Hepatocyte (in vitro differentiated cells): ENCODE measurements around the gene C10orf67. TPM values are rescaled to one million over a fixed set of nuclear protein-coding genes. Genes with fewer than 3 reads are reported as not detected.
"Not testable (repeated sequence)": the region's sequence is repeated elsewhere in the genome, so short reads cannot be mapped to it uniquely, and the experiment has no call there.

Source experiments
- DNase-seq: peaks from one replicate; pipeline ENCODE4 v3.0.0-alpha.2; 2016; ENCODE audit warnings: low spot score
- H2AFZ ChIP-seq: fragments of 200-600 bp; sonication (generic); 2 replicates; pipeline ENCODE4 v1.6.0; 2016; ENCODE audit warnings: antibody characterized with exemption, mild to moderate bottlenecking
- H3K27ac ChIP-seq: fragments of 200-600 bp; sonication (generic); 2 replicates; pipeline ENCODE4 v1.5.1; 2016; ENCODE audit warnings: mild to moderate bottlenecking
- H3K27me3 ChIP-seq: fragments of 200-600 bp; sonication (generic); 2 replicates; pipeline ENCODE4 v1.6.1; 2016
- H3K36me3 ChIP-seq: fragments of 200-600 bp; sonication (generic); replicated peaks from 2 replicates; pipeline ENCODE4 v1.5.1; 2016; ENCODE audit warnings: low read depth; ENCODE audit not compliant: insufficient read depth
- H3K4me1 ChIP-seq: fragments of 200-600 bp; sonication (generic); 2 replicates; pipeline ENCODE4 v1.5.1; 2016; ENCODE audit warnings: mild to moderate bottlenecking, moderate library complexity; ENCODE audit not compliant: insufficient read depth
- H3K4me2 ChIP-seq: fragments of 200-600 bp; sonication (generic); 2 replicates; pipeline ENCODE4 v1.6.0; 2016
- H3K4me3 ChIP-seq: fragments of 200-600 bp; sonication (generic); 2 replicates; pipeline ENCODE4 v1.5.1; 2016; ENCODE audit warnings: mild to moderate bottlenecking
- H3K79me2 ChIP-seq: fragments of 200-600 bp; sonication (generic); 2 replicates; pipeline ENCODE4 v1.6.0; 2017; ENCODE audit warnings: mild to moderate bottlenecking
- H3K9me2 ChIP-seq: fragments of 200-600 bp; sonication (generic); replicated peaks from 2 replicates; pipeline ENCODE4 v1.6.0; 2017; ENCODE audit warnings: mild to moderate bottlenecking; ENCODE audit not compliant: insufficient read depth
- H3K9me3 ChIP-seq: fragments of 200-600 bp; sonication (generic); 2 replicates; pipeline ENCODE4 v1.5.1; 2016; ENCODE audit warnings: low read depth, mild to moderate bottlenecking
- H4K20me1 ChIP-seq: fragments of 200-600 bp; sonication (generic); 2 replicates; pipeline ENCODE4 v1.6.0; 2016; ENCODE audit warnings: mild to moderate bottlenecking; ENCODE audit not compliant: insufficient read depth, poor library complexity, severe bottlenecking
- EZH2 ChIP-seq: fragments of 200-600 bp; sonication (generic); IDR thresholded peaks from 2 replicates; pipeline ENCODE4 v1.6.1; 2016; ENCODE audit warnings: antibody characterized with exemption, mild to moderate bottlenecking, borderline replicate concordance
- EZH2phosphoT487 ChIP-seq: fragments of 200-600 bp; sonication (generic); IDR thresholded peaks from one replicate; pipeline ENCODE4 v1.6.1; 2018; ENCODE audit warnings: antibody characterized with exemption, mild to moderate bottlenecking, low read depth, moderate library complexity; ENCODE audit not compliant: unreplicated experiment, severe bottlenecking
- WGBS: methylation state at CpG from one replicate; pipeline ENCODE4 v1.1.6; 2016; ENCODE audit warnings: low lambda C conversion rate; ENCODE audit errors: missing lambda C conversion rate; 5-methylcytosine and 5-hydroxymethylcytosine counted together
- polyA plus RNA-seq: library from polyadenylated mRNA; unstranded; fragments of >200 nt; fragmentation: Nextera tagmentation; extraction: Ambion mirVana; gene quantifications from 2 replicates; pipeline ENCODE4 v1.2.1, GENCODE V29; 2016
- total RNA-seq: library from RNA; depleted of rRNA; stranded (reverse); fragments of >200 nt; gene quantifications from 2 replicates; pipeline ENCODE4 v1.2.3, GENCODE V29; 2014
- TF ChIP-seq, protein P1 (sequence below): fragments of 200-600 bp; sonication (generic); IDR thresholded peaks from 2 replicates; pipeline ENCODE4 v1.5.1; 2016; ENCODE audit warnings: antibody characterized with exemption, mild to moderate bottlenecking; ENCODE audit not compliant: poor library complexity

The C10orf67 gene
- total RNA-seq (0.10 TPM in 1 of 2 replicates, not detected in the other), polyA plus RNA-seq (not detected in 2 replicates)

DNA sequence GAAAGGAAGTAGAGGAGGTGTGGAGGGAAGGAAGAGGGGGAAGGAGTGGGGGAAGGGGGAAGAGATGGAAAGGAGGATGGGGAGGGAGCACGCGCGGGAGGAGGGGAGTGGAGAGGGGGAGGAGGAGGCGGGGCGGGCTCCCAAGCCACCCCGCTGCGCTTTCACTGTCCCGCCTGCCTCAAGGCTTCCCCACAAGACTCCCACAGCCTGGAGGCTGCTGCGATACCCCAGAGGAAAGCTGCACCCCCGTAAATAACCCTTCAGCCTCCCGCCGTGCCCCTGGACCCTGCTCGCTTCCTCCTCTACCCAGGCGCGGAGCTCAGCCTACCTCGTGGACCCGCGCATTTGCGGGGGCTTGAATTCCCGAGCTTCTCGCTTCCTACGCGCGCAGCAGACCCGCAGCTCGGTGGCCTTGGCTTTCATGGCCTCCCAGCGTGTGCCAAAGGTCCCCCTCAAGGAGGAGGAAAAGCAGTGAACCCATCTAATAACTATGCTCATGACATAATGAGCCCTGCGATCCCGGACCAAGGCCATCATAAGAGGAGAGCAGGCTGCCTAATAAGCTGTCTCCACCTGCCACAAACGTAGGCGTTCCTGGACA lies at the start of gene C10orf67:
TSS of gene C10orf67 (minus strand) at position 557 of the 601 bp plus-strand sequence. CDS start at position 534, 23 bp downstream.
- Histone ChIP-seq H2AFZ (peak within 1 kb of the TSS; percentile 92), H3K9me2 (no peaks in the 10 kb centered on the region), H3K9me3 (no peaks in the 10 kb centered on the region), H3K36me3 (no peaks in the 10 kb centered on the region), H3K4me3 (peak within 1 kb of the TSS; percentile 61), H3K4me2 (peak within 1 kb of the TSS; percentile 96), H3K79me2 (no peaks in the 10 kb centered on the region), H3K27me3 (peaks cover 28% of the 10 kb centered on the region), H4K20me1 (no peaks in the 10 kb centered on the region), H3K27ac (peak within 1 kb of the TSS; percentile 19), H3K4me1 (peaks cover 16% of the 10 kb centered on the region)
- WGBS: 4% methylated on average over 20 of the region's 31 CpGs
- TF ChIP-seq EZH2: no peak
- TF ChIP-seq EZH2phosphoT487: no peak
- TF ChIP-seq, protein P1, sequence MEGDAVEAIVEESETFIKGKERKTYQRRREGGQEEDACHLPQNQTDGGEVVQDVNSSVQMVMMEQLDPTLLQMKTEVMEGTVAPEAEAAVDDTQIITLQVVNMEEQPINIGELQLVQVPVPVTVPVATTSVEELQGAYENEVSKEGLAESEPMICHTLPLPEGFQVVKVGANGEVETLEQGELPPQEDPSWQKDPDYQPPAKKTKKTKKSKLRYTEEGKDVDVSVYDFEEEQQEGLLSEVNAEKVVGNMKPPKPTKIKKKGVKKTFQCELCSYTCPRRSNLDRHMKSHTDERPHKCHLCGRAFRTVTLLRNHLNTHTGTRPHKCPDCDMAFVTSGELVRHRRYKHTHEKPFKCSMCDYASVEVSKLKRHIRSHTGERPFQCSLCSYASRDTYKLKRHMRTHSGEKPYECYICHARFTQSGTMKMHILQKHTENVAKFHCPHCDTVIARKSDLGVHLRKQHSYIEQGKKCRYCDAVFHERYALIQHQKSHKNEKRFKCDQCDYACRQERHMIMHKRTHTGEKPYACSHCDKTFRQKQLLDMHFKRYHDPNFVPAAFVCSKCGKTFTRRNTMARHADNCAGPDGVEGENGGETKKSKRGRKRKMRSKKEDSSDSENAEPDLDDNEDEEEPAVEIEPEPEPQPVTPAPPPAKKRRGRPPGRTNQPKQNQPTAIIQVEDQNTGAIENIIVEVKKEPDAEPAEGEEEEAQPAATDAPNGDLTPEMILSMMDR: no peak
- peak; percentile 60 for DNase-seq

DNA sequence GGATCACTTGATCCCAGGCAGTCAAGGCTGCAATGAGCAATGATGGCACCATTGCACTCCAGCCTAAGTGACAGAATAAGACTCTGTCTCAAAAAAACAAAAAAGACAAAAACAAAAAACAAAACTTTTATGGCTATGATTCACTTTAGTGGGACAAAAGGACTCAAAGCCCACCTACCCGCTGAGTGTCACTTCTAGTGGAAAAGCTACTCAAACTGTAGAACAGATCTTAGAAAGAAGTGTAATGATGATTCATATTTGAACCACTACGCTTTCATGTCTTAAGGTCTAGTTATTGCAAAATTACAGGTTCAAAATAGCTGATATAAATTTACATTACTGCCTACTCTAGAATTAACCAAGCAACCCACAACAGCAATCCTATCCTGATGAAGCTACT lies 47.2 kb upstream of the C10orf67 start:
- DNase-seq: no peak
- Histone ChIP-seq H4K20me1 (no peaks in the 10 kb centered on the region), H3K9me2 (no peaks in the 10 kb centered on the region), H3K27me3 (no peaks in the 10 kb centered on the region), H3K27ac (no peak overlapping the region), H3K4me2 (no peak overlapping the region), H3K4me1 (no peaks in the 10 kb centered on the region), H3K4me3 (no peak overlapping the region), H3K79me2 (no peaks in the 10 kb centered on the region), H3K9me3 (no peaks in the 10 kb centered on the region), H3K36me3 (no peaks in the 10 kb centered on the region), H2AFZ (no peak overlapping the region)
- 96% methylated on average over 2 of the region's 2 CpGs for WGBS
- TF ChIP-seq EZH2phosphoT487 (no peak), EZH2 (no peak)
- TF ChIP-seq, protein P1: no peak

DNA sequence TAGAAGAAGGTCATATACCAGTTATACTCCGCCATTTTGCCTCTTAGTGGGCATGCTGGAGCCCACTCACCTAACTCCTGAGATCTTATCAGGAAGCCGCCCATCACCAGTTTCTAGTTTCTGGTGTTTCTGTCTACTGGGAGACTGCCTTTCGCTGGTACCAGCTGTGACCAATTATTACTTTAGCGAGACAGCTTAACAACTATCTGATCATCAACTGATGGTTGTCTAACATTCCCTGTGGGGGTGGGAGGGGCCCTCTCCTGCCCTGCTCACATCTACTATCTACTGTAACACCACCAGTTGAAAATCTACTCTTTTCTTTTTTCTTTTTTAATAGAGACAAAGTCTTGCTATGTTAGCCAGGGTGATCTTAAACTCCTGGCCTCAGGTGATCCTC lies 46.2 kb upstream of the C10orf67 start:
- H3K79me2 ChIP-seq: no peaks in the 10 kb centered on the region
- H2AFZ ChIP-seq: no peak overlapping the region
- WGBS: 84% methylated on average over 4 of the region's 4 CpGs
- no peaks in the 10 kb centered on the region for H3K9me3 ChIP-seq
- no peak overlapping the region for H3K4me3 ChIP-seq
- H3K36me3 ChIP-seq: no peaks in the 10 kb centered on the region
- no peak for DNase-seq
- H3K27ac ChIP-seq: no peak overlapping the region
- TF ChIP-seq, protein P1: no peak
- no peak for TF ChIP-seq EZH2
- TF ChIP-seq EZH2phosphoT487: no peak
- H3K4me2 ChIP-seq: no peak overlapping the region
- H3K27me3 ChIP-seq: no peaks in the 10 kb centered on the region
- H4K20me1 ChIP-seq: no peaks in the 10 kb centered on the region
- no peaks in the 10 kb centered on the region for H3K9me2 ChIP-seq
- no peaks in the 10 kb centered on the region for H3K4me1 ChIP-seq

DNA sequence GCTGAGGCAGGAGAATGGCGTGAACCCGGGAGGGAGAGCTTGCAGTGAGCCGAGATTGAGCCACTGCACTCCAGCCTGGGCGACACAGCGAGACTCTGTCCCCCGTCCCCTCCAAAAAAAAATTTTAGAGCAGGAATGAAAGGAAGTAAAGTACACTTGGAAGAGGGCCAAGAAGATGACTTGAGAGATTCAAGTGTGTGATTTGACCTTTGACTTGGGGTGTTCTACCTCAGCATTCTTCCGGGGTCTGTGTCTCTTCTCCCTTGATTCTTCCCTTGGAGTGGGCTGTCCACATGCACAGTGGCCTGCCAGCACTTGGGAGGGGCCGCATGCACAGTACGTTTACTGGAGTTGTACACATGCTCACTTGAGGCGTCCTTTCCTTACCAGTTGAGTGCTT lies 45.8 kb upstream of the C10orf67 start:
- H3K79me2 ChIP-seq, H3K27ac ChIP-seq, H3K36me3 ChIP-seq, H4K20me1 ChIP-seq, H3K4me2 ChIP-seq, H2AFZ ChIP-seq, H3K9me2 ChIP-seq, H3K4me1 ChIP-seq, H3K27me3 ChIP-seq, DNase-seq, H3K4me3 ChIP-seq, H3K9me3 ChIP-seq: not testable (repeated sequence)
- WGBS: 97% methylated on average over 10 of the region's 10 CpGs

DNA sequence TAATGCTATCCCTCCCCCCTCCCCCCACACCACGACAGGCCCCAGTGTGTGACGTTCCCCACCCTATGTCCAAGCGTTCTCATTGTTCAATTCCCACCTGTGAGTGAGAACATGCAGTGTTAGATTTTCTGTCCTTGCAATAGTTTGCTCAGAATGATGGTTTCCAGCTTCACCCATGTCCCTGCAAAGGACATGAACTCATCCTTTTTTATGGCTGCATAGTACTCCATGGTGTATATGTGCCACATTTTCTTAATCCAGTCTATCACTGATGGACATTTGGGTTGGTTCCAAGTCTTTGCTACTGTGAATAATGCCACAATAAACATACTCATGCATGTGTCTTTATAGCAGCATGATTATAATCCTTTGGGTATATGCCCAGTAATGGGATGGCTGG lies 42.9 kb upstream of the C10orf67 start:
- WGBS: 94% methylated on average over 3 of the region's 3 CpGs

More for the DNA sequence above, 42.9 kb upstream of the C10orf67 start:
- H3K27me3 ChIP-seq, H3K4me1 ChIP-seq, H3K9me2 ChIP-seq, H3K36me3 ChIP-seq, H3K4me3 ChIP-seq, H4K20me1 ChIP-seq, H3K4me2 ChIP-seq, H3K79me2 ChIP-seq, DNase-seq, H3K9me3 ChIP-seq, H2AFZ ChIP-seq, H3K27ac ChIP-seq: not testable (repeated sequence)
